H1 (cell line): ENCODE data around the gene CCNE1. TPM values are rescaled to one million over a fixed set of nuclear protein-coding genes. Genes with fewer than 3 reads are reported as not detected.

Experiments
- CTCF ChIA-PET: fragments of 300-600 bp; sonication (Branson Sonifier 250); formaldehyde crosslinking; loops from one replicate; lab custom pipeline; 2021; ENCODE audit not compliant: partially characterized antibody; lab: Charles Lee
- POLR2A ChIA-PET: fragments of 300-600 bp; sonication (Branson Sonifier 250); formaldehyde crosslinking; loops from one replicate; lab custom pipeline; 2021; ENCODE audit warnings: inconsistent platforms; ENCODE audit not compliant: partially characterized antibody; lab: Charles Lee
- DNase-seq, 2 experiments: peaks; one replicate each; pipeline versions ENCODE4 v3.0.0 to v3.0.0-alpha.2; 2010 to 2022; ENCODE audit warnings: low spot score in 2 of 2, low read depth in 1 of 2, mixed read lengths in 1 of 2
- FAIRE-seq: peaks from 2 replicates; lab custom pipeline; 2011; peaks lifted over from hg19 to GRCh38; lab: Jason Lieb, UNC
- H2AFZ ChIP-seq: 2 replicates; pipeline ENCODE4 v1.8.1; 2012; ENCODE audit warnings: low read length, inconsistent platforms
- H2AK5ac ChIP-seq: 2 replicates; pipeline ENCODE4 v1.6.1; 2013; ENCODE audit warnings: low read depth, low read length
- H2BK120ac ChIP-seq: replicated peaks from 2 replicates; pipeline ENCODE3; 2013; ENCODE audit warnings: low read depth, low read length, inconsistent platforms
- H2BK12ac ChIP-seq: 2 replicates; pipeline ENCODE4 v1.6.1; 2013; ENCODE audit warnings: low read depth, low read length
- H2BK15ac ChIP-seq: 2 replicates; pipeline ENCODE4 v1.6.1; 2013; ENCODE audit warnings: low read length
- H2BK20ac ChIP-seq: 2 replicates; pipeline ENCODE4 v1.6.1; 2013; ENCODE audit warnings: low read length
- H2BK5ac ChIP-seq: 2 replicates; pipeline ENCODE4 v1.6.1; 2013; ENCODE audit warnings: low read depth, low read length
- H3K14ac ChIP-seq: 2 replicates; pipeline ENCODE4 v1.6.1; 2013; ENCODE audit warnings: inconsistent platforms; ENCODE audit not compliant: insufficient read length
- H3K18ac ChIP-seq: 2 replicates; pipeline ENCODE4 v1.6.1; 2013; ENCODE audit warnings: low read length; ENCODE audit errors: extremely low read depth
- H3K23ac ChIP-seq: 2 replicates; pipeline ENCODE4 v1.6.1; 2013; ENCODE audit warnings: inconsistent platforms; ENCODE audit not compliant: insufficient read length
- H3K23me2 ChIP-seq: 2 replicates; pipeline ENCODE4 v1.6.1; 2013; ENCODE audit warnings: low read depth, low read length
- H3K27ac ChIP-seq: 2 replicates; pipeline ENCODE4 v1.6.1; 2011; ENCODE audit warnings: low read depth, low read length, inconsistent platforms
- H3K27me3 ChIP-seq, 4 experiments: replicated peaks in 1 of 4; 1 replicate in 1 of 4; 2 replicates in 3 of 4; pipeline versions ENCODE4 v1.6.1 to v1.8.1; 2011 to 2013; ENCODE audit warnings: low read length in 3 of 4, mild to moderate bottlenecking in 3 of 4, inconsistent platforms in 2 of 4, mixed read lengths in 2 of 4, moderate library complexity in 1 of 4; ENCODE audit not compliant: control insufficient read depth in 3 of 4, insufficient read depth in 3 of 4; ENCODE audit errors: extremely low read depth in 1 of 4
- H3K36me3 ChIP-seq, 4 experiments: 2 replicates each; pipeline versions ENCODE4 v1.6.1 to v1.8.1; 2011 to 2013; ENCODE audit warnings: mild to moderate bottlenecking in 4 of 4, low read length in 3 of 4, moderate library complexity in 2 of 4, control low read depth in 1 of 4, inconsistent platforms in 1 of 4; ENCODE audit not compliant: insufficient read depth in 4 of 4, control insufficient read depth in 2 of 4
- H3K4ac ChIP-seq: replicated peaks from 2 replicates; pipeline ENCODE3; 2013; ENCODE audit warnings: low read length, low read depth, mixed read lengths, inconsistent platforms; ENCODE audit not compliant: insufficient read length
- H3K4me1 ChIP-seq, 4 experiments: replicated peaks in 1 of 4; 1 replicate in 1 of 4; 2 replicates in 3 of 4; pipeline versions ENCODE4 v1.6.1 to v1.8.1; 2011 to 2013; ENCODE audit warnings: low read length in 3 of 4, inconsistent platforms in 2 of 4, mixed read lengths in 1 of 4; ENCODE audit not compliant: insufficient read depth in 4 of 4, control insufficient read depth in 3 of 4
- H3K4me2 ChIP-seq, 2 experiments: 2 replicates each; pipeline versions ENCODE4 v1.6.1 to v1.8.1; 2011 to 2013; ENCODE audit warnings: low read depth in 2 of 2, low read length in 2 of 2, control low read depth in 1 of 2, inconsistent platforms in 1 of 2, mild to moderate bottlenecking in 1 of 2; ENCODE audit not compliant: insufficient read depth in 1 of 2
- H3K4me3 ChIP-seq, 4 experiments: fragments of 200-600, 300-600 bp in 1 of 4; sonication (generic), shearing (Covaris generic), sonication (Bioruptor Twin) in 1 of 4; 2 replicates each; pipeline versions ENCODE4 v1.5.1 to v1.8.1; 2011 to 2016; ENCODE audit warnings: low read length in 4 of 4, low read depth in 3 of 4, control low read depth in 2 of 4, inconsistent platforms in 2 of 4, mild to moderate bottlenecking in 2 of 4, mixed read lengths in 1 of 4, moderate library complexity in 1 of 4; ENCODE audit not compliant: insufficient read depth in 2 of 4; ENCODE audit errors: extremely low read depth in 1 of 4
- H3K56ac ChIP-seq: replicated peaks from 2 replicates; pipeline ENCODE3; 2013; ENCODE audit warnings: low read depth, mild to moderate bottlenecking, mixed read lengths, low read length, inconsistent platforms; ENCODE audit not compliant: insufficient read length
- H3K79me1 ChIP-seq: 2 replicates; pipeline ENCODE4 v1.6.1; 2013; ENCODE audit warnings: low read depth, low read length, control low read depth
- H3K79me2 ChIP-seq, 2 experiments: 2 replicates each; pipeline versions ENCODE4 v1.6.1 to v1.8.1; 2012 to 2013; ENCODE audit warnings: low read length in 2 of 2, mild to moderate bottlenecking in 2 of 2, inconsistent platforms in 1 of 2; ENCODE audit not compliant: insufficient read depth in 2 of 2, control insufficient read depth in 1 of 2
- H3K9ac ChIP-seq, 4 experiments: replicated peaks in 1 of 4; 1 replicate in 1 of 4; 2 replicates in 3 of 4; pipeline versions ENCODE4 v1.6.1 to v1.8.1; 2011 to 2013; ENCODE audit warnings: low read depth in 3 of 4, low read length in 3 of 4, control low read depth in 2 of 4, mild to moderate bottlenecking in 2 of 4, moderate library complexity in 2 of 4, inconsistent platforms in 1 of 4; ENCODE audit errors: extremely low read depth in 1 of 4
- H3K9me3 ChIP-seq, 2 experiments: 2 replicates each; pipeline versions ENCODE4 v1.6.1 to v1.8.1; 2012 to 2013; ENCODE audit warnings: mild to moderate bottlenecking in 2 of 2, moderate library complexity in 2 of 2, control low read depth in 1 of 2, inconsistent platforms in 1 of 2, low read depth in 1 of 2, low read length in 1 of 2, mixed read lengths in 1 of 2; ENCODE audit not compliant: insufficient read depth in 2 of 2
- H4K20me1 ChIP-seq, 2 experiments: replicated peaks in 1 of 2; 2 replicates each; pipeline versions ENCODE3 to v1.8.1; 2011 to 2013; ENCODE audit warnings: inconsistent platforms in 2 of 2, low read length in 2 of 2, mild to moderate bottlenecking in 1 of 2; ENCODE audit not compliant: insufficient read depth in 2 of 2, control insufficient read depth in 1 of 2
- H4K5ac ChIP-seq: 2 replicates; pipeline ENCODE4 v1.6.1; 2013; ENCODE audit warnings: low read length, low read depth, mixed read lengths, inconsistent platforms; ENCODE audit not compliant: insufficient read length
- H4K8ac ChIP-seq: 2 replicates; pipeline ENCODE4 v1.8.0; 2013; ENCODE audit warnings: mild to moderate bottlenecking, moderate library complexity, low read length, inconsistent platforms; ENCODE audit not compliant: insufficient read depth; ENCODE audit errors: extremely low read depth
- H4K91ac ChIP-seq: replicated peaks from 2 replicates; pipeline ENCODE3; 2013; ENCODE audit warnings: low read length, mixed read lengths, inconsistent platforms; ENCODE audit not compliant: insufficient read length
- CBX5 ChIP-seq: fragments of 300-800, 300-1000 bp; sonication (generic); IDR thresholded peaks from 2 replicates; pipeline ENCODE4 v1.7.1; 2016; ENCODE audit warnings: antibody characterized with exemption, low read length, low read depth
- CHD2 ChIP-seq: IDR thresholded peaks from 2 replicates; pipeline ENCODE4 v1.6.1; 2012; ENCODE audit warnings: low read length, improper control_type of control experiment
- MAFK ChIP-seq: IDR thresholded peaks from 2 replicates; pipeline ENCODE4 v1.6.1; 2012; ENCODE audit warnings: low read depth, mild to moderate bottlenecking, improper control_type of control experiment, low read length
- POU5F1 ChIP-seq: IDR thresholded peaks from 2 replicates; pipeline ENCODE4 v1.6.1; 2011; ENCODE audit warnings: low read depth, mild to moderate bottlenecking, low read length, moderate library complexity
- SAP30 ChIP-seq: fragments of 300-600 bp; sonication (generic); IDR thresholded peaks from 2 replicates; pipeline ENCODE4 v1.7.1; 2012; ENCODE audit warnings: low read length, moderate library complexity, mild to moderate bottlenecking, inconsistent platforms; ENCODE audit not compliant: insufficient read depth, insufficient replicate concordance
- SIN3A ChIP-seq, 2 experiments: IDR thresholded peaks in 1 of 2; conservative IDR thresholded peaks in 1 of 2; 2 replicates each; pipeline ENCODE4 v1.6.1; 2011 to 2012; ENCODE audit warnings: low read length in 2 of 2, improper control_type of control experiment in 1 of 2, low read depth in 1 of 2, mild to moderate bottlenecking in 1 of 2
- ZNF274 ChIP-seq: IDR thresholded peaks from 2 replicates; pipeline ENCODE4 v1.7.0; 2012; ENCODE audit warnings: low read length, borderline replicate concordance; ENCODE audit errors: extremely low read depth
- whole genome bisulfite sequencing, 2 experiments: shearing (Covaris generic) in 1 of 2; methylation state at CpG; one replicate each; pipeline versions ENCODE4 v1.1.6 to v1.1.7; 2013 to 2015; ENCODE audit warnings: low lambda C conversion rate in 2 of 2, mixed read lengths in 2 of 2, inconsistent platforms in 1 of 2, low coverage in 1 of 2, missing lambda C conversion rate in 1 of 2; ENCODE audit not compliant: insufficient replicate concordance in 2 of 2, insufficient coverage in 1 of 2, insufficient read length in 1 of 2; ENCODE audit errors: extremely low coverage in 1 of 2, missing lambda C conversion rate in 1 of 2; 5-methylcytosine and 5-hydroxymethylcytosine counted together
- polyA plus RNA-seq, 7 experiments: library from polyadenylated mRNA; depleted of rRNA in 3 of 7; stranded (reverse) in 5 of 7; unstranded in 2 of 7; fragments of >200 nt in 5 of 7; fragments of 200-250 nt in 2 of 7; gene quantifications; 1 replicate in 5 of 7; 2 replicates in 1 of 7; 4 replicates in 1 of 7; pipeline versions ENCODE4 v1.2.1 to v1.2.3, GENCODE V29; 2011 to 2013; ENCODE audit warnings: missing spikeins in 2 of 7, mixed read lengths in 2 of 7
- total RNA-seq: library from RNA; stranded (reverse); fragmentation: NEBNext Ultra II Directional; extraction: Animal tissue kit (Norgen Biotek cat#: 25700); gene quantifications from 2 replicates; pipeline ENCODE4 v1.2.1, GENCODE V29; 2021
- TF ChIP-seq, protein P1 (sequence below), 3 experiments: IDR thresholded peaks; 1 replicate in 2 of 3; 2 replicates in 1 of 3; pipeline versions ENCODE4 v1.5.1 to v1.6.1; 2011; ENCODE audit warnings: low read length in 3 of 3, mild to moderate bottlenecking in 3 of 3, inconsistent platforms in 2 of 3, low read depth in 1 of 3, moderate library complexity in 1 of 3; ENCODE audit not compliant: insufficient read depth in 1 of 3; ENCODE audit errors: control extremely low read depth in 1 of 3
- TF ChIP-seq, protein P2 (sequence below): IDR thresholded peaks from 2 replicates; pipeline ENCODE4 v1.6.1; 2011; ENCODE audit warnings: low read depth, mild to moderate bottlenecking, low read length; ENCODE audit not compliant: insufficient read depth

Gene CCNE1
- total and polyA plus RNA-seq, 2 of the 8 experiments (the other 6 are each of a cell fraction or from before 2014, with no cell fraction given), result 43.2 to 44.6 TPM

DNA sequence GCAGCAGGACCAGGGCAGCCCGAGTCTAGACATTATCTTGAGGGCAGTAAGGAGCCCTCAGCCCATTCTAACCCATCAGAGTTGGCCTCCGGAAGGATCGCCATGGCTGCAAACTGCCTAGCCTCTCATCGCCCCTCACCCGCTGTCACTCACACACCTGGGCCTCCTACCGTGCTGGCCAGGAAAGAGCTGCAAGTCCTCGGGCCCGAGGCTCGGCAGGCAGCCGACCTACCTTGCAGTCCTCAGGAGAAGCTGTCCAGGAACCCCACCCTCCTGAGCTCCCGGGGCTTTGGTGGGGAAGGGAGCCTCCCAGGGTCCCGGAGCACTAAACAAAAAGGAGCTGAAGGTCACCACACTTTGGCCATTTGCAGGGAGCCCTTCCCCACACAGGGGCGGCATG lies 46.8 kb downstream of the CCNE1 start:
- FAIRE-seq (no peak), DNase-seq (no peak)
- Histone ChIP-seq H2AK5ac (no peak overlapping the region), H2BK20ac (0 out of 2 replicates have a peak overlapping the region, but pooled peaks have one; percentile 53), H3K79me2 (no peaks in the 10 kb centered on the region), H4K8ac (peak overlapping the region; percentile 31; the same call in 1 of the 2 replicates), H3K14ac (no peak overlapping the region), H3K4ac (no peak overlapping the region), H3K23ac (no peak overlapping the region), H3K9ac (no peak overlapping the region), H2BK120ac (no peak overlapping the region), H4K91ac (peak overlapping the region; percentile 11), H3K4me3 (no peak overlapping the region), H2BK12ac (peak overlapping the region; percentile 32; the same call in 1 of the 2 replicates), H2BK15ac (peak overlapping the region; percentile 61; the same call in 1 of the 2 replicates), H3K79me1 (no peaks in the 10 kb centered on the region), H4K5ac (no peak overlapping the region), H2BK5ac (peak overlapping the region; percentile 14; the same call in 1 of the 2 replicates), H3K23me2 (no peaks in the 10 kb centered on the region), H4K20me1 (no peaks in the 10 kb centered on the region), H3K56ac (no peak overlapping the region), H3K27ac (no peak overlapping the region), H3K36me3 (no peaks in the 10 kb centered on the region), H2AFZ (peak overlapping the region; percentile 4; the same call in 1 of the 2 replicates), H3K27me3 (no peaks in the 10 kb centered on the region; a peak in 1 of 7 replicates), H3K4me1 (peaks cover 0 to 9% (median 7%) of the 10 kb centered on the region in 4 experiments; a peak in 6 of 7 replicates), H3K9me3 (no peaks in the 10 kb centered on the region), H3K4me2 (0 out of 4 replicates have a peak overlapping the region, but pooled peaks of 1 of the 2 experiments have one; percentile 4), H3K18ac (0 out of 2 replicates have a peak overlapping the region, but pooled peaks have one; percentile 10)
- ChIA-PET CTCF (interaction anchor here (0.7 to 10.5 kb wide), 26 partner anchors 9 to 366 kb away, joined by 3 to 134 read pairs (median 4); no protein-coding TSS in a partner anchor), POLR2A (interaction anchor here (0.7 to 1.1 kb wide), 4 partner anchors 14 to 255 kb away, joined by 3 to 4 read pairs (median 3); partner anchors contain the start of gene PLEKHF1)
- WGBS, 2 experiments, result 75% methylated on average over 13 of the region's 13 CpGs; no CpG with 5 or more reads in 1 of the 2 experiments
- no peak for TF ChIP-seq ZNF274
- TF ChIP-seq MAFK, result no peak
- no peak for TF ChIP-seq SIN3A (conservative IDR thresholded peaks at IDR 0.05 in 1 of 2, IDR thresholded peaks at IDR 0.05 in 1 of 2; ENCODE audit: low read depth in 1 of 2, low read length in 2 of 2)
- no peak for TF ChIP-seq POU5F1
- TF ChIP-seq SAP30, result no peak
- TF ChIP-seq, protein P1, sequence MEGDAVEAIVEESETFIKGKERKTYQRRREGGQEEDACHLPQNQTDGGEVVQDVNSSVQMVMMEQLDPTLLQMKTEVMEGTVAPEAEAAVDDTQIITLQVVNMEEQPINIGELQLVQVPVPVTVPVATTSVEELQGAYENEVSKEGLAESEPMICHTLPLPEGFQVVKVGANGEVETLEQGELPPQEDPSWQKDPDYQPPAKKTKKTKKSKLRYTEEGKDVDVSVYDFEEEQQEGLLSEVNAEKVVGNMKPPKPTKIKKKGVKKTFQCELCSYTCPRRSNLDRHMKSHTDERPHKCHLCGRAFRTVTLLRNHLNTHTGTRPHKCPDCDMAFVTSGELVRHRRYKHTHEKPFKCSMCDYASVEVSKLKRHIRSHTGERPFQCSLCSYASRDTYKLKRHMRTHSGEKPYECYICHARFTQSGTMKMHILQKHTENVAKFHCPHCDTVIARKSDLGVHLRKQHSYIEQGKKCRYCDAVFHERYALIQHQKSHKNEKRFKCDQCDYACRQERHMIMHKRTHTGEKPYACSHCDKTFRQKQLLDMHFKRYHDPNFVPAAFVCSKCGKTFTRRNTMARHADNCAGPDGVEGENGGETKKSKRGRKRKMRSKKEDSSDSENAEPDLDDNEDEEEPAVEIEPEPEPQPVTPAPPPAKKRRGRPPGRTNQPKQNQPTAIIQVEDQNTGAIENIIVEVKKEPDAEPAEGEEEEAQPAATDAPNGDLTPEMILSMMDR (IDR thresholded peaks at IDR 0.05; ENCODE audit: control extremely low read depth in 1 of 3, insufficient read depth in 1 of 3, low read depth in 1 of 3, low read length in 3 of 3), result no peak
- no peak for TF ChIP-seq CHD2
- TF ChIP-seq, protein P2, sequence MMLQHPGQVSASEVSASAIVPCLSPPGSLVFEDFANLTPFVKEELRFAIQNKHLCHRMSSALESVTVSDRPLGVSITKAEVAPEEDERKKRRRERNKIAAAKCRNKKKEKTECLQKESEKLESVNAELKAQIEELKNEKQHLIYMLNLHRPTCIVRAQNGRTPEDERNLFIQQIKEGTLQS, result no peak
- TF ChIP-seq CBX5, result no peak
